ENCODE results near the gene ZNF500.

The ZNF500 gene

GRCh38 chr16:4768549-4769305, 1.8 kb upstream of the ZNF500 start:
- DNase-seq, result peak; percentile 95

GRCh38 chr16:4767872-4768548, 1.0 kb upstream of the ZNF500 start:
- DNase-seq, result no peak

GRCh38 chr16:4765511-4766474, 1.2 kb downstream of the ZNF500 start:
- no peak for DNase-seq

- DNase-seq, result no peak
Observed at GRCh38 chr16:4763791-4764190, 3.2 kb downstream of the ZNF500 start.

- no peak for DNase-seq
Observed at GRCh38 chr16:4762205-4762604, 4.8 kb downstream of the ZNF500 start.

GRCh38 chr16:4760221-4760910, 6.6 kb downstream of the ZNF500 start:
- no peak for DNase-seq

- no peak for DNase-seq
Observed at GRCh38 chr16:4755687-4756086, 11.3 kb downstream of the ZNF500 start.

- DNase-seq, result no peak
Observed at GRCh38 chr16:4754865-4755264, 12.1 kb downstream of the ZNF500 start.

- no peak for DNase-seq
Observed at GRCh38 chr16:4753227-4753626, 13.7 kb downstream of the ZNF500 start.

- no peak for DNase-seq
Observed at GRCh38 chr16:4752351-4753100, 14.4 kb downstream of the ZNF500 start.

- DNase-seq, result no peak
Observed at GRCh38 chr16:4750896-4751295, 16.1 kb downstream of the ZNF500 start.

GRCh38 chr16:4749700-4750257, 17.2 kb downstream of the ZNF500 start:
- no peak for DNase-seq

- no peak for DNase-seq
Observed at GRCh38 chr16:4748682-4749411, 18.1 kb downstream of the ZNF500 start.

- no peak for DNase-seq
Observed at GRCh38 chr16:4747906-4748681, 18.9 kb downstream of the ZNF500 start.

- no peak for DNase-seq
Observed at GRCh38 chr16:4746991-4747574, 19.9 kb downstream of the ZNF500 start.

- DNase-seq, result no peak
Observed at GRCh38 chr16:4746215-4746614, 20.7 kb downstream of the ZNF500 start.

GRCh38 chr16:4745274-4745569, 21.7 kb downstream of the ZNF500 start:
- DNase-seq, result no peak

- no peak for DNase-seq
Observed at GRCh38 chr16:4744555-4745273, 22.2 kb downstream of the ZNF500 start.

- DNase-seq, result no peak
Observed at GRCh38 chr16:4743226-4743878, 23.6 kb downstream of the ZNF500 start.
